Heart right ventricle (tissue), 16 donors: ENCODE measurements around the gene FCHSD2. TPM values are rescaled to one million over a fixed set of nuclear protein-coding genes. Genes with fewer than 3 reads are reported as not detected.

ENCODE experiments used
- ATAC-seq, 8 donors: fragments of 200-7000 bp; cut with Tn5 transposase; one replicate each; pipeline ENCODE4 v1.9.1; 2020; ENCODE audit warnings: mild to moderate bottlenecking in 8 of 8, moderate library complexity in 8 of 8, moderate number of reproducible peaks in 1 of 8
- DNase-seq, 2 donors: peaks; one replicate each; pipeline ENCODE4 v3.0.0-alpha.2; 2020
- H3K27ac ChIP-seq, 10 donors: fragments of 200-600 bp; sonication (generic) in 2 of 10; one replicate each; pipeline versions ENCODE4 v1.5.0 to v1.8.0; 2020 to 2022; ENCODE audit warnings: mild to moderate bottlenecking in 3 of 10
- H3K27me3 ChIP-seq, 7 donors: fragments of 200-600 bp; one replicate each; pipeline ENCODE4 v1.8.0; 2021 to 2022; ENCODE audit warnings: mild to moderate bottlenecking in 2 of 7
- H3K36me3 ChIP-seq, 9 donors: fragments of 200-600 bp; sonication (generic) in 1 of 9; one replicate each; pipeline versions ENCODE4 v1.5.0 to v1.8.0; 2020 to 2022; ENCODE audit warnings: mild to moderate bottlenecking in 2 of 9
- H3K4me1 ChIP-seq, 9 donors: fragments of 200-600 bp; sonication (generic) in 1 of 9; one replicate each; pipeline versions ENCODE4 v1.5.0 to v1.8.0; 2020 to 2022; ENCODE audit warnings: mild to moderate bottlenecking in 4 of 9
- H3K4me3 ChIP-seq, 10 donors: fragments of 200-600 bp; sonication (generic) in 2 of 10; one replicate each; pipeline versions ENCODE4 v1.5.0 to v1.8.0; 2020 to 2022; ENCODE audit warnings: mild to moderate bottlenecking in 7 of 10, moderate library complexity in 2 of 10
- H3K9me3 ChIP-seq, 11 donors: fragments of 200-600 bp in 10 of 11; sonication (generic) in 2 of 11; one replicate each; pipeline versions ENCODE4 v1.5.0 to v1.8.0; 2013 to 2022; ENCODE audit warnings: mild to moderate bottlenecking in 2 of 11, control low read depth in 1 of 11, moderate library complexity in 1 of 11
- WGBS, 2 donors: extraction: QIAGEN DNeasy Blood & Tissue Kit; methylation state at CpG; one replicate each; pipeline ENCODE4 v1.1.7; 2013; ENCODE audit warnings: inconsistent platforms in 1 of 2; 5-methylcytosine and 5-hydroxymethylcytosine counted together
- intact Hi-C, 10 donors: fragments of 100-400 bp; cut with DNase I; formaldehyde crosslinking; loops; one replicate each; pipeline versions ENCODE4 v1.11.1 to v1.14.2; 2022
- polyA plus RNA-seq, 2 donors: library from polyadenylated mRNA; stranded (reverse); fragments of 200-250 nt; gene quantifications; one replicate each; pipeline ENCODE4 v1.2.3, GENCODE V29; 2013
- total RNA-seq, 10 donors: library from RNA; stranded (reverse); fragmentation: NEBNext Ultra II Directional in 3 of 10; extraction: Animal tissue kit (Norgen Biotek cat#: 25700) in 3 of 10; gene quantifications; one replicate each; pipeline versions ENCODE4 v1.2.1 to v1.2.4, GENCODE V29; 2021 to 2023
- TF ChIP-seq, protein P1 (sequence below), 9 donors: fragments of 200-600 bp; sonication (generic) in 2 of 9; IDR thresholded peaks; one replicate each; pipeline versions ENCODE4 v1.5.0 to v1.8.0; 2021 to 2022; ENCODE audit warnings: antibody characterized with exemption in 9 of 9, mild to moderate bottlenecking in 5 of 9, moderate library complexity in 1 of 9
- donor health status: Arrhythmogenic right ventricular cardiomyopathy.
- donor health status: ischemic (EF 13 %, LVEDD 7.1; RV severe dilation, severe dysfunction).
- donor health status: healthy with polysubstance abuse.
- donor health status: DM: no; HTN: yes; CAD: no.
- donor health status: DM: no; HTN: no; CAD: no.
- donor health status: ischemic (EF 25% LVEDD 6.9; RV normal size, moderate dysfunction).
- donor health status: ischemic (EF 25% LVEDD 5.7; RV mildly dilated, moderate dysfunction).
- donor health status: healthy.
- donor health status: DM: yes; HTN: yes; CAD: no.
- donor health status: Ischemic cardiomyopathy.
- donor health status: ischemic (EF 35%, LVEDD 5.7; RV mildly dilated, moderate dysfunction).
- donor health status: nonischemic (EF 11% LVEDD 7.7; RV severe dilation, severe dysfunction).
- donor health status: DM: yes; HTN: yes; CAD: no.
- donor health status: PGD.
- donor health status: ischemic (EF 29% LVEDD 5.4; RV normal size, mild dysfunction).
- donor health status: nonischemic (EF 23%, LVEDD 6.1; RV moderate dilation, normal function).

FCHSD2 gene
- total and polyA plus RNA-seq, 12 donors, result 16.1 to 48.4 (median 37.5) TPM

- Histone ChIP-seq H3K4me1 (peaks cover 0 to 32% (median 23%) of the 10 kb centered on the region in 9 donors), H3K36me3 (peaks cover 0 to 8% (median 0%) of the 10 kb centered on the region in 9 donors), H3K27me3 (no peaks in the 10 kb centered on the region), H3K4me3 (no peak overlapping the region), H3K9me3 (peaks cover 0 to 11% (median 0%) of the 10 kb centered on the region in 11 donors), H3K27ac (peak overlapping the region in 1 of 10 donors; percentile 11)
- intact Hi-C loops, result no loop called here
- WGBS, 2 donors, result 92 to 94% methylated on average over 25 of the region's 25 CpGs
- DNase-seq, result no peak
- ATAC-seq, result peak in 3 of 8 donors; percentile 15 to 67 (median 22)
- TF ChIP-seq, protein P1, sequence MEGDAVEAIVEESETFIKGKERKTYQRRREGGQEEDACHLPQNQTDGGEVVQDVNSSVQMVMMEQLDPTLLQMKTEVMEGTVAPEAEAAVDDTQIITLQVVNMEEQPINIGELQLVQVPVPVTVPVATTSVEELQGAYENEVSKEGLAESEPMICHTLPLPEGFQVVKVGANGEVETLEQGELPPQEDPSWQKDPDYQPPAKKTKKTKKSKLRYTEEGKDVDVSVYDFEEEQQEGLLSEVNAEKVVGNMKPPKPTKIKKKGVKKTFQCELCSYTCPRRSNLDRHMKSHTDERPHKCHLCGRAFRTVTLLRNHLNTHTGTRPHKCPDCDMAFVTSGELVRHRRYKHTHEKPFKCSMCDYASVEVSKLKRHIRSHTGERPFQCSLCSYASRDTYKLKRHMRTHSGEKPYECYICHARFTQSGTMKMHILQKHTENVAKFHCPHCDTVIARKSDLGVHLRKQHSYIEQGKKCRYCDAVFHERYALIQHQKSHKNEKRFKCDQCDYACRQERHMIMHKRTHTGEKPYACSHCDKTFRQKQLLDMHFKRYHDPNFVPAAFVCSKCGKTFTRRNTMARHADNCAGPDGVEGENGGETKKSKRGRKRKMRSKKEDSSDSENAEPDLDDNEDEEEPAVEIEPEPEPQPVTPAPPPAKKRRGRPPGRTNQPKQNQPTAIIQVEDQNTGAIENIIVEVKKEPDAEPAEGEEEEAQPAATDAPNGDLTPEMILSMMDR (IDR thresholded peaks at IDR 0.05), result no peak
Observed at GRCh38 chr11:73099512-73100266, 42.4 kb downstream of the FCHSD2 start.

- Histone ChIP-seq H3K9me3 (no peaks in the 10 kb centered on the region), H3K27ac (peak overlapping the region in 6 of 10 donors; percentile 3 to 67 (median 64)), H3K4me1 (peaks cover 0 to 39% (median 22%) of the 10 kb centered on the region in 9 donors), H3K36me3 (peaks cover 0 to 7% (median 0%) of the 10 kb centered on the region in 9 donors), H3K27me3 (no peaks in the 10 kb centered on the region), H3K4me3 (no peak overlapping the region)
- ATAC-seq (peak in 6 of 8 donors; percentile 57 to 84 (median 76)), DNase-seq (peak in 1 of 2 donors; percentile 22)
- WGBS, 2 donors, result 30 to 38% methylated on average over 2 of the region's 2 CpGs
- intact Hi-C loops, result no loop called here
- TF ChIP-seq, protein P1 (IDR thresholded peaks at IDR 0.05), result no peak
Observed at GRCh38 chr11:73095613-73096012, 46.5 kb downstream of the FCHSD2 start.

DNA sequence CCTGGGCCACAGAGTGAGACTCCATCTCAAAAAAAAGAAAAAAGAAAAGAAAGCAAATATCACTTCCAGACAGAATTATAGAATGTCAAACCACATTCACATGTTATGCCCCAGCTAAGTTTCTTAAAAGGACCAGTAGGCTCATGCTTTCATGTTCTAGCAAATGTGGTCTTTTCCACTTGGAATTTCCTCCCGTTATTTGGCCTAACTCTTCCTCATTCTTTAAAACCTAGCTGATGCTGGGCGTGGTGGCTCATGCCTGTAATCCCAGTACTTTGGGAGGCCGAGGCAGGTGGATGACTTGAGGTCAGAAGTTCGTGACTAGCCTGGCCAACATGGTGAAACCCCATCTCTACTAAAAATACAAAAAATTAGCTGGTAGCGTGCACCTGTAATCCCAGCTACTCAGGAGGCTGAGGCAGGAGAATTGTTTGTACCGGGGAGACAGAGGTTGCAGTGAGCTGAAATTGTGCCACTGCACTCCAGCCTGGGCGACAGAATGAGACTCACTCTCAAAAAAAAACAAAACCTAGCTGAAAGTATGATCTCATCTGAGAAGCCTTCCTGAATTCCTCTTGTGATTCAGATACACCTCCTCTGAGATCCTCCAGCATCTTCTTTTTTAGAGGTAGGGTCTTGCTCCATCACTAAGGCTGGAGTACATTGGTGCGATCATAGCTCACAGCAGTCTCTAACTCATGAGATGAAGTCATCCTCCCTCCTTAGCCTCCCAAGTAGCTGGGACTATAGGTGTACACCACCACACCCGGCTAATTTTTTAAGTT is 50.4 kb downstream of the FCHSD2 start:
- Histone ChIP-seq H3K36me3 (no peaks in the 10 kb centered on the region), H3K27me3 (no peaks in the 10 kb centered on the region), H3K4me3 (no peak overlapping the region), H3K27ac (no peak overlapping the region), H3K4me1 (peaks cover 0 to 41% (median 23%) of the 10 kb centered on the region in 9 donors), H3K9me3 (no peaks in the 10 kb centered on the region)
- 95 to 96% methylated on average over 9 of the region's 9 CpGs for WGBS, 2 donors
- intact Hi-C loops, result no loop called here
- ATAC-seq, result no peak
- TF ChIP-seq, protein P1 (IDR thresholded peaks at IDR 0.05), result no peak
- DNase-seq, result no peak

DNA sequence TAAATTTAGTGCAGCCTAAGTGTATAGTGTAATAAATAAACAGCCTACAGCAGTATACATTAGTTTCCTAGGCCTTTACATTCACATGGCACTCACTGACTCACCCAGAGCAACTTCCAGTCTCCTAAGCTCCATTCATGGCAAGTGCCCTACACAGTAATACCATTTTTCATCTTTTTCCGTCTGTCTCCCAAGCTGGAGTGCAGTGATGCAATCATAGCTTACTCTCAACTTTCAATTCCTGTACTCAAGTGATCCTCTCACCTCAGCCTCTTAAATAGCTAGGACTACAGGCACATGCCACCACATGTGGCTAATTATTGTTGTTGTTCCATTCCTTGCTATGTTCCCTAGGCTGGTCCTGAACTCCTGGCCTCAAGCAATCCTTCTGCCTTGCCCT is 54.4 kb downstream of the FCHSD2 start:
- Histone ChIP-seq H3K27me3 (no peaks in the 10 kb centered on the region), H3K4me1 (peaks cover 0 to 38% (median 11%) of the 10 kb centered on the region in 9 donors), H3K27ac (peak overlapping the region in 1 of 10 donors; percentile 21), H3K36me3 (peaks cover 0 to 12% (median 5%) of the 10 kb centered on the region in 9 donors), H3K4me3 (no peak overlapping the region), H3K9me3 (no peaks in the 10 kb centered on the region)
- no peak for DNase-seq
- ATAC-seq, result peak in 6 of 8 donors; percentile 11 to 55 (median 36)
- intact Hi-C loops, result no loop called here
- TF ChIP-seq, protein P1 (IDR thresholded peaks at IDR 0.05), result no peak
- WGBS, 2 donors, result 65 to 75% methylated on average over 1 of the region's 1 CpG
